Fibroblast of lung (primary cell): Measurements from ENCODE around the gene OMP.

Experiments used
- CTCF ChIP-seq, 2 donors: IDR thresholded peaks in 1 of 2; conservative IDR thresholded peaks in 1 of 2; 1 replicate in 1 of 2; 2 replicates in 1 of 2; pipeline ENCODE4 v1.5.1; 2011 to 2012; ENCODE audit warnings: low read length in 2 of 2, control low read depth in 1 of 2, inconsistent platforms in 1 of 2, low read depth in 1 of 2, mild to moderate bottlenecking in 1 of 2
- EZH2 ChIP-seq: IDR thresholded peaks from 2 replicates; pipeline ENCODE4 v1.5.1; 2012; ENCODE audit warnings: low read length, control low read depth, mild to moderate bottlenecking; ENCODE audit errors: missing control alignments

- no peak for TF ChIP-seq CTCF (conservative IDR thresholded peaks at IDR 0.05 in 1 of 2, IDR thresholded peaks at IDR 0.05 in 1 of 2; ENCODE audit: low read depth in 1 of 2, low read length in 2 of 2)
- TF ChIP-seq EZH2, result no peak
These were observed 38.8 kb upstream of the OMP start for GRCh38 chr11:77063861-77064260.
